Adrenal gland (tissue), 5 donors: ENCODE results near the gene ARMC9.

Source experiments
- POLR2A ChIP-seq, 2 donors: fragments of 450-650 bp; IDR thresholded peaks; one replicate each; pipeline ENCODE4 v1.6.1; 2017; ENCODE audit warnings: antibody characterized with exemption in 2 of 2, mild to moderate bottlenecking in 2 of 2, moderate library complexity in 1 of 2
- TF ChIP-seq, protein P1 (sequence below), 6 experiments: fragments of 450-650 bp in 4 of 6; fragments of 200-600 bp in 2 of 6; sonication (generic) in 1 of 6; IDR thresholded peaks; 1 replicate in 5 of 6; 2 replicates in 1 of 6; pipeline versions ENCODE4 v1.5.1 to v1.8.0; 2016 to 2021; ENCODE audit warnings: antibody characterized with exemption in 6 of 6, mild to moderate bottlenecking in 2 of 6, moderate library complexity in 1 of 6
- donor health status: DM: no; HTN: no; CAD: no.

GRCh38 chr2:231370429-231370748 is 172.0 kb downstream of the ARMC9 start:
- TF ChIP-seq POLR2A (IDR thresholded peaks at IDR 0.05), result no peak
- TF ChIP-seq, protein P1, sequence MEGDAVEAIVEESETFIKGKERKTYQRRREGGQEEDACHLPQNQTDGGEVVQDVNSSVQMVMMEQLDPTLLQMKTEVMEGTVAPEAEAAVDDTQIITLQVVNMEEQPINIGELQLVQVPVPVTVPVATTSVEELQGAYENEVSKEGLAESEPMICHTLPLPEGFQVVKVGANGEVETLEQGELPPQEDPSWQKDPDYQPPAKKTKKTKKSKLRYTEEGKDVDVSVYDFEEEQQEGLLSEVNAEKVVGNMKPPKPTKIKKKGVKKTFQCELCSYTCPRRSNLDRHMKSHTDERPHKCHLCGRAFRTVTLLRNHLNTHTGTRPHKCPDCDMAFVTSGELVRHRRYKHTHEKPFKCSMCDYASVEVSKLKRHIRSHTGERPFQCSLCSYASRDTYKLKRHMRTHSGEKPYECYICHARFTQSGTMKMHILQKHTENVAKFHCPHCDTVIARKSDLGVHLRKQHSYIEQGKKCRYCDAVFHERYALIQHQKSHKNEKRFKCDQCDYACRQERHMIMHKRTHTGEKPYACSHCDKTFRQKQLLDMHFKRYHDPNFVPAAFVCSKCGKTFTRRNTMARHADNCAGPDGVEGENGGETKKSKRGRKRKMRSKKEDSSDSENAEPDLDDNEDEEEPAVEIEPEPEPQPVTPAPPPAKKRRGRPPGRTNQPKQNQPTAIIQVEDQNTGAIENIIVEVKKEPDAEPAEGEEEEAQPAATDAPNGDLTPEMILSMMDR (IDR thresholded peaks at IDR 0.05), result no peak
